Aorta (tissue), 5 donors: ENCODE measurements around the gene DUSP16. TPM values are rescaled to one million over a fixed set of nuclear protein-coding genes. Genes with fewer than 3 reads are reported as not detected.
"Not testable (repeated sequence)": the region's sequence is repeated elsewhere in the genome, so short reads cannot be mapped to it uniquely, and the experiment has no call there.

Experiments
- ATAC-seq: fragments of 200-7000 bp; cut with Tn5 transposase; one replicate; pipeline ENCODE4 v1.9.1; 2022; ENCODE audit warnings: moderate library complexity; ENCODE audit not compliant: low FRiP score
- DNase-seq, 2 donors: peaks; one replicate each; pipeline ENCODE4 v3.0.0-alpha.2; 2020
- H3K27ac ChIP-seq, 2 donors: one replicate each; pipeline ENCODE4 v1.5.1; 2013; ENCODE audit warnings: low read length in 2 of 2, mild to moderate bottlenecking in 2 of 2, moderate library complexity in 2 of 2, control low read depth in 1 of 2, inconsistent platforms in 1 of 2, low read depth in 1 of 2
- H3K27me3 ChIP-seq, 2 donors: one replicate each; pipeline ENCODE4 v1.6.1; 2013; ENCODE audit warnings: control low read depth in 1 of 2, low read length in 1 of 2, mild to moderate bottlenecking in 1 of 2, moderate library complexity in 1 of 2; ENCODE audit not compliant: insufficient read depth in 2 of 2, control insufficient read depth in 1 of 2
- H3K36me3 ChIP-seq, 2 donors: one replicate each; pipeline ENCODE4 v1.6.1; 2013; ENCODE audit warnings: control low read depth in 1 of 2, low read length in 1 of 2, mild to moderate bottlenecking in 1 of 2; ENCODE audit not compliant: insufficient read depth in 2 of 2, control insufficient read depth in 1 of 2
- H3K4me1 ChIP-seq, 2 donors: one replicate each; pipeline ENCODE4 v1.6.1; 2013; ENCODE audit warnings: low read length in 2 of 2, control low read depth in 1 of 2, mild to moderate bottlenecking in 1 of 2, moderate library complexity in 1 of 2; ENCODE audit not compliant: insufficient read depth in 2 of 2, control insufficient read depth in 1 of 2
- H3K4me3 ChIP-seq, 2 donors: one replicate each; pipeline ENCODE4 v1.5.1; 2013; ENCODE audit warnings: low read length in 2 of 2, control low read depth in 1 of 2, mild to moderate bottlenecking in 1 of 2
- H3K9me3 ChIP-seq: one replicate; pipeline ENCODE4 v1.6.1; 2013; ENCODE audit warnings: mild to moderate bottlenecking, low read length; ENCODE audit not compliant: control insufficient read depth
- WGBS, 2 donors: extraction: QIAGEN DNeasy Blood & Tissue Kit; methylation state at CpG; one replicate each; pipeline ENCODE4 v1.1.7; 2013; 5-methylcytosine and 5-hydroxymethylcytosine counted together
- intact Hi-C, 2 donors: fragments of 100-400 bp; cut with DNase I; formaldehyde crosslinking; loops; one replicate each; pipeline versions ENCODE4 v1.14.2 to v1.15.0; 2022
- polyA plus RNA-seq, 2 donors: library from polyadenylated mRNA; stranded (reverse); fragments of 200-250 nt; gene quantifications; one replicate each; pipeline ENCODE4 v1.2.3, GENCODE V29; 2013
- total RNA-seq, 2 donors: library from RNA; stranded (reverse); fragmentation: NEBNext Ultra II Directional; extraction: Animal tissue kit (Norgen Biotek cat#: 25700); gene quantifications; one replicate each; pipeline ENCODE4 v1.2.1, GENCODE V29; 2021
- donor health status: healthy with polysubstance abuse.
- donor health status: Bipolar disorder and iron deficiency.
- donor health status: DM: no; HTN: no; CAD: no.
- donor health status: DM: no; HTN: no; CAD: no.
- donor health status: DM: yes; HTN: yes; CAD: no.

Gene DUSP16
- total and polyA plus RNA-seq, 4 donors: 3.1 to 27.4 (median 17.6) TPM

- no peak overlapping the region for H3K4me3 ChIP-seq
- no peaks in the 10 kb centered on the region for H3K36me3 ChIP-seq
- peaks cover 0 to 2% of the 10 kb centered on the region in 2 donors for H3K27me3 ChIP-seq
- H3K4me1 ChIP-seq: no peaks in the 10 kb centered on the region
- 80 to 82% methylated on average over 8 of the region's 8 CpGs for WGBS, 2 donors
- intact Hi-C loops: no loop called here
- no peak overlapping the region for H3K27ac ChIP-seq
- DNase-seq (peak in 1 of 2 donors; percentile 81), ATAC-seq (no peak)
- H3K9me3 ChIP-seq: no peaks in the 10 kb centered on the region
Observed at GRCh38 chr12:12600659-12601058, 38.0 kb upstream of the DUSP16 start.

- Histone ChIP-seq H3K4me3 (no peak overlapping the region), H3K27me3 (peaks cover 0 to 2% of the 10 kb centered on the region in 2 donors), H3K27ac (no peak overlapping the region), H3K9me3 (no peaks in the 10 kb centered on the region), H3K4me1 (no peaks in the 10 kb centered on the region), H3K36me3 (no peaks in the 10 kb centered on the region)
- 73 to 77% methylated on average over 9 of the region's 9 CpGs for WGBS, 2 donors
- DNase-seq (no peak), ATAC-seq (no peak)
- intact Hi-C loops: no loop called here
Observed at GRCh38 chr12:12599750-12600643, 37.3 kb upstream of the DUSP16 start.

DNA sequence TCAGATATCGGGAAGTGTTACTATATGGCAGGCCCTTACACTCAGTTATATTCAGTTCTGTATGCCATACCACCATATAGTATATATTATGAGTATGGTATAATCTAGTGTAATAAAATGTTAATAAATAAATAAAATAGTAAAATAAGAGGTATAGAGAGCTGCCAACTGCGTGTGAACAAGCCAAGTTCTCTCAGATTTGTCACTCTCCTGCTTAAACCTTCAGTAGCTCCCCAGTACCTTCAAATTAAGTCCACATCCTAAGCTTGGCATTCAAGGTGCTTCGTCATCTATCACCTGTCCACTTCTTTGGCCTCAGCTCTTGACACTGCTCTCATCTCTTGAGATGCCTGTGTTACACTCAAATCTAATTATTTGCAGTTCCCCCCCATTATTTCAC lies 36.2 kb upstream of the DUSP16 start:
- H3K4me3 ChIP-seq: no peak overlapping the region
- no peaks in the 10 kb centered on the region for H3K4me1 ChIP-seq
- ATAC-seq: no peak
- 82 to 86% methylated on average over 3 of the region's 3 CpGs for WGBS, 2 donors
- H3K27ac ChIP-seq: no peak overlapping the region
- peaks cover 0 to 2% of the 10 kb centered on the region in 2 donors for H3K27me3 ChIP-seq
- no peaks in the 10 kb centered on the region for H3K9me3 ChIP-seq
- no peak for DNase-seq
- no peaks in the 10 kb centered on the region for H3K36me3 ChIP-seq
- intact Hi-C loops: no loop called here

GRCh38 chr12:12596598-12596997 lies 33.9 kb upstream of the DUSP16 start:
- ATAC-seq, H3K4me3 ChIP-seq, H3K27me3 ChIP-seq, H3K36me3 ChIP-seq, H3K27ac ChIP-seq, DNase-seq, H3K4me1 ChIP-seq, H3K9me3 ChIP-seq, intact Hi-C loops: not testable (repeated sequence)
- 86 to 87% methylated on average over 3 of the region's 3 CpGs for WGBS, 2 donors

- H3K36me3 ChIP-seq, H3K27me3 ChIP-seq, DNase-seq, intact Hi-C loops, H3K27ac ChIP-seq, ATAC-seq, H3K4me3 ChIP-seq, H3K4me1 ChIP-seq, H3K9me3 ChIP-seq: not testable (repeated sequence)
- WGBS, 2 donors: 86 to 92% methylated on average over 2 of the region's 2 CpGs
Observed at GRCh38 chr12:12595929-12596328, 33.3 kb upstream of the DUSP16 start.

DNA sequence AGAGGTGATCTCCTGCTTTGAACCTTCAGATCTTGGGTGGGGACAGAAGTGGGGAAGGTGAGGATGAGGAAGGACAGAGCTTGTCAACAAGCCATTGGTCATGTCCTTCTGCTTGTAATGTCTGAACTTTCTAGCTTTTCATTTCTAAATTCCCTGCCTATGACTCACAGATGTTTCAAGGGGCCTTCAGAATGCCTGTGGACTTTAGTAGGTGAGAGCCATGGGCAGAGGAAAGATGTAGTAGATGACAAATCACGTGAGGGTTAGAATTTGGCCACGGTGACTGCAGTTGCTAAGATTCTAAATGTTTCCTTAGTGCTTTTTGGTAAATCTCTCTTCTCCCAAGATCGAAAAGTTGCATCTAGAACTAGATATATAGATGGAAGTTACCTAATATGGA lies 30.3 kb upstream of the DUSP16 start:
- H3K4me1 ChIP-seq: no peaks in the 10 kb centered on the region
- no peaks in the 10 kb centered on the region for H3K36me3 ChIP-seq
- no peak overlapping the region for H3K4me3 ChIP-seq
- DNase-seq (no peak), ATAC-seq (no peak)
- H3K27ac ChIP-seq: no peak overlapping the region
- H3K9me3 ChIP-seq: no peaks in the 10 kb centered on the region
- H3K27me3 ChIP-seq: peaks cover 0 to 2% of the 10 kb centered on the region in 2 donors
- 26 to 47% methylated on average over 3 of the region's 3 CpGs for WGBS, 2 donors
- intact Hi-C loops: no loop called here

DNA sequence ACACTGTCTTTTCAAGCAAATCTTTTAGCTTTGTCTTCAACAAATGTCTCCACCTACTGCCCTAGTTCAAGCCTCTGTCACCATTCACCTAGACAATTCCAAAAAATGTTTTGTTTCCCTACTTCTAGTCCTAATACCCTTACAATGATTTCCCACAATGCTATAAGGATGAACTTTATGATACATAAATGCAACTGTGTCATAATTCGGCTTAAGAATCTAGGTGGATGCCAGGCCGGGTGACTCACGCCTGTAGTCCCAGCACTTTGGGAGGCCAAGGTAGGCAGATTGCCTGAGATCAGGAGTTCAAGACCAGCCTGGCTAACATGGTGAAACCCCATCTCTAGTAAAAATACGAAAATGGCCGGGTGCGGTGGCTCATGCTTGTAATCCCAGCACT lies 28.3 kb upstream of the DUSP16 start:
- H3K36me3 ChIP-seq: no peaks in the 10 kb centered on the region
- intact Hi-C loops: no loop called here
- 95% methylated on average over 6 of the region's 6 CpGs for WGBS, 2 donors
- H3K4me3 ChIP-seq: no peak overlapping the region
- DNase-seq (no peak), ATAC-seq (no peak)
- H3K27ac ChIP-seq: no peak overlapping the region
- no peaks in the 10 kb centered on the region for H3K9me3 ChIP-seq
- H3K4me1 ChIP-seq: no peaks in the 10 kb centered on the region
- no peaks in the 10 kb centered on the region for H3K27me3 ChIP-seq

DNA sequence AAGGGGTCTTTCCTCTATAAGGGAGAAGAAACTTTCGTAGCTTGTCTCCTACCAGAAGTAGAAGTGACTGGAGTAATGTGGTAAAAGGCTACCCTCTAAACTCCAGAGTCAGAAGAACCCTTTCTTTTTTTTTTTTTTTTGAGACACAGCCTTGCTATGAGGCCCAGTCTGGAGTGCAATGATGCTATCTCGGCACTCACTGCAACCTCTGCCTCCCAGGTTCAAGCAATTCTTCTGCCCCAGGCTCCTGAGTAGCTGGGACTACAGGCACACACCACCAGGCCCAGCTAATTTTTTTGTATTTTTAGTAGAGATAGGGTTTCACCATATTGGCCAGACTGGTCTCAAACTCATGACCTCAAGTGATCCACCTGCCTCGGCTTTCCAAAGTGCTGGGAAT lies 25.8 kb upstream of the DUSP16 start:
- H3K4me1 ChIP-seq, H3K36me3 ChIP-seq, H3K9me3 ChIP-seq, DNase-seq, intact Hi-C loops, H3K27me3 ChIP-seq, ATAC-seq, H3K4me3 ChIP-seq, H3K27ac ChIP-seq: not testable (repeated sequence)
- 80 to 98% methylated on average over 3 of the region's 3 CpGs for WGBS, 2 donors

DNA sequence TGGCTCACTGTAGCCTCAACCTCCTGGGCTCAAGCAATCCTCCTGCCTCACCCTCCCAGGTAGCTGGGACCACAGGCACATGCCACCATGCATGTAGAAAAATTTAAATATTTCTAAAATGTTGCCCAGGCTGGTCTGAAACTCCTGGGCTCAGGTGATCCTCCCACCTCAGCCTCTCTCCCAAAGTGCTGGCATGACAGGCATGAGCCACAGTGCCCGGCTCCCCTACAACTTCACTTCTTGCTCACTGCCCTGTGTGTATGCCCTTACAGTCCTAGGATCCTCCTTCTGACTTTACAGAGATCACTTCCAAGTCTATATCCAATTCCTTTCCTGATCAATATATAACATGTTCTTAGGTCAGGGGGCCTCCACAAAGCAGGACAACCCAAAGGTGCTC lies 25.2 kb upstream of the DUSP16 start:
- no peak overlapping the region for H3K4me3 ChIP-seq
- H3K9me3 ChIP-seq: no peaks in the 10 kb centered on the region
- ATAC-seq (no peak), DNase-seq (no peak)
- no peaks in the 10 kb centered on the region for H3K36me3 ChIP-seq
- no peak overlapping the region for H3K27ac ChIP-seq
- H3K4me1 ChIP-seq: no peaks in the 10 kb centered on the region
- intact Hi-C loops: no loop called here
- H3K27me3 ChIP-seq: no peaks in the 10 kb centered on the region
- WGBS, 2 donors: 94 to 100% methylated on average over 1 of the region's 1 CpG
